Keratinocyte (primary cell): ENCODE data around the gene RABEP1.

ENCODE experiments used
- CTCF ChIP-seq, 3 experiments: IDR thresholded peaks in 1 of 3; conservative IDR thresholded peaks in 1 of 3; optimal IDR thresholded peaks in 1 of 3; 2 replicates in 2 of 3; 3 replicates in 1 of 3; pipeline versions ENCODE3 to v1.5.1; 2011; ENCODE audit warnings: low read length in 3 of 3, mild to moderate bottlenecking in 3 of 3, moderate library complexity in 2 of 3, control low read depth in 1 of 3, inconsistent platforms in 1 of 3; ENCODE audit not compliant: insufficient read depth in 2 of 3; ENCODE audit errors: extremely low read depth in 1 of 3
- EZH2 ChIP-seq: IDR thresholded peaks from one replicate; pipeline ENCODE4 v1.6.1; 2012; ENCODE audit warnings: inconsistent platforms, mild to moderate bottlenecking, low read length, moderate library complexity

DNA sequence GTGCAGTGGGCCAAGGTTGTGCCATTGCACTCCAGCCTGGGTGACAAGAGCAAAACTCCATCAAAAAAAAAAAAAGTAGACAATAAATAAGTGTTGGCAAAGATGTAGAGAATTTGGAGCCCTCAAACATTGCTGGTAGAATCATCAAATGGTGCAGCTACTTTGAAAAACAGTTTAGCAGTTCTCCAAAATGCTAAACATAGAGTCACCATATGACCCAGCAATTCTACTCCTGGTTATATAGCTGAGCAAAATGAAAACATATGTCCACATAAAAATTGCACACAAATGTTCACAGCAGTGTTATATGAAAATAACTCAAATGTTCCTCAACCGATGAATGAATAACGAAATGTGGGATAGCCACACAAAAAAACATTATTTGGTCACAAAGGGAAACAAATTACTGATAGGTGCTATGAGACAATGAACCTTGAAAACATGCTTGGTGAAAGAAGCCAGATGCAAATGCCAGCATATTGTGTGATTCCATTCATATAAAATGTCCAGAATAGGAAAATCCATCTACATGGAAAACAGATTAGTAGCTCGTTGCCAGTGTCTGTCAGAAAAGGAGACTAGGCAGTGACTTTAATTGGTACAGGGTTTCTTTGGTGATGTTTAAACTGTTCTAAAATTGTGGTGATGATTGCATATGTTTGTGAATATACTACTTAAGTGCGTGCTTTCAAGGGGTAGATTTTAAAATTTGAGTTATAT lies 12.7 kb upstream of the RABEP1 start:
- TF ChIP-seq EZH2 = no peak
- TF ChIP-seq CTCF (optimal IDR thresholded peaks at IDR 0.05 in 1 of 3, IDR thresholded peaks at IDR 0.05 in 1 of 3, conservative IDR thresholded peaks at IDR 0.05 in 1 of 3; ENCODE audit: extremely low read depth in 1 of 3, insufficient read depth in 2 of 3, low read length in 3 of 3) = no peak
